IPS-NIHi7 (cell line): ENCODE results near the gene TMPRSS11E.
A peak's percentile ranks its signal among the peaks of the same experiment; 100 is the strongest.
"Not testable (repeated sequence)": the region's sequence is repeated elsewhere in the genome, so short reads cannot be mapped to it uniquely, and the experiment has no call there.

Source experiments
- DNase-seq: peaks from one replicate; pipeline ENCODE4 v3.0.0; 2012; ENCODE audit warnings: mixed read lengths; ENCODE audit errors: extremely low spot score

TMPRSS11E gene, protein sequence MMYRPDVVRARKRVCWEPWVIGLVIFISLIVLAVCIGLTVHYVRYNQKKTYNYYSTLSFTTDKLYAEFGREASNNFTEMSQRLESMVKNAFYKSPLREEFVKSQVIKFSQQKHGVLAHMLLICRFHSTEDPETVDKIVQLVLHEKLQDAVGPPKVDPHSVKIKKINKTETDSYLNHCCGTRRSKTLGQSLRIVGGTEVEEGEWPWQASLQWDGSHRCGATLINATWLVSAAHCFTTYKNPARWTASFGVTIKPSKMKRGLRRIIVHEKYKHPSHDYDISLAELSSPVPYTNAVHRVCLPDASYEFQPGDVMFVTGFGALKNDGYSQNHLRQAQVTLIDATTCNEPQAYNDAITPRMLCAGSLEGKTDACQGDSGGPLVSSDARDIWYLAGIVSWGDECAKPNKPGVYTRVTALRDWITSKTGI

DNA sequence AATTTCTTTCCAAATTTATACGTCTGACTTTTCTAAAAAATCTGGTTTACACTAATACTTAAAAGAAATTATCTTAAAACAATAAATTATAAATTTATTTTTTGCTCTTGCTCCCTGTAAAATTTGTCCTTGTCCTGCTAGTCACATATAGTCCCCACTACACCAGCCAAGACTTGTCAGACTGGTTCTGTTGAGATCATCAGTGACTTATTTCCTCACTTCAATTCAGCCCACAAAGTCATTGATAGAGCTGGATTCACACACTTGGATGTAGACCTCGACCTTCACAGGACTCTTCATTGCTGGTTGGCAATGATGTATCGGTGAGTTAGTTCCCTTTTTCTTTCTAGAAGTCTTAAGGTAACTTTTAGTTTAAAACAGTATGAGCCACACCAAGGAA is at the start of gene TMPRSS11E:
TMPRSS11E (plus strand) TSS at position 263 of the 400 bp plus-strand sequence; CDS start at position 313, 50 bp downstream.
- no peak for DNase-seq

DNA sequence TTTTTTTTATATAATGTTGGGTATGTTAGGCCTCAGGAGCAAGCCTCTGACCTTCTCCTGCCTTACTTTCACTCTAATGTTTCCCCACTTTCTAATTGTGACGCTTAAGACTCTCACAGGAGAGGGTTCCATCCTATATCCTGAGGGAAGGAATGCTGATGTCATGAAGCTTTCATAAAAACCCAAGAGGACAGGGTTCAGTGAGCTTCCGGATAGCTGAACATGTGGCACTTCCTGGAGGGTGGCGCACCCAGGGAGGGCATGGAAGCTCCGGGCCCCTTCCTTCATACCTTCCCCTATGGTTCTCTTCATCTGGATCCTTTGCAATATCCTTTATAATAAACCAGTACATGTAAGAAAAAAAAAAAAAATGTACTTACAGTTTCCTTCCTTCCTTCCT is 48.0 kb upstream of the TMPRSS11E start:
- no peak for DNase-seq

DNA sequence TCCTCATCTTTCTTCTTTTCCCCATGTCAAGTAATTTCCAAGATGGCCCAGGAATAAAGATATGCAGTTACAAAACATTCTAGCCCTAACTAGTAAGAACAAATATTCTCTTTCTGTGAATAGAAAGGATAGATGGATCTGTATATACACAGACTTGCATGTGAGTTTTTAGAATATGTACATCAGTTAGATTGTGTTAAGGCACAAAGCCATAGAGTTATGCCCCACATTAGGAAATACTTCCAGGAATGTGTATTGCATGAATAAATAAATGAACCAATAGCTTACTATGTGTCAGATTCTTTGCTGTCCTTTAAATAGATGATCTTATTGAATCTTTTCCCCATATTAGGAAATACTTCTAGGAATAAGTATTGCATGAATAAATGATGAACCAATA is 46.0 kb upstream of the TMPRSS11E start:
- no peak for DNase-seq

DNA sequence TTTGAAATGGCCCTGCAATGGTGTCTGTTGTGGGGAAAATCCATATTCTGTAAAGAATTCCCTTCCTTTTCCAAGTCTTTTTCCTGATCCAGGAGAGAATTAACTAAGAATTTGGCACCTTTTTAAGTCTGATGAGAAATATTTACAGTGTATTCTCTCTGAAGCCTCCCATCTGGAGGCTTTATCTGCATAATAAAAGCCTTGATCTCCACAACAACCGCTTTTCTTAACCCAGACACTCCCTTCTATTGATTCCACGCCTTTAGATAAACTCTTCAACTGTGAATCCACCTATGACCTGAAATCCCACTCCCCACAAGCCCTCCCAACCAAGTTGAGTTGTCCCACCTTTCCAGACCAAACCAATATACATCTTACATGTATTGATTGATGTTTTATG is 43.1 kb upstream of the TMPRSS11E start:
- DNase-seq = peak; percentile 30

DNA sequence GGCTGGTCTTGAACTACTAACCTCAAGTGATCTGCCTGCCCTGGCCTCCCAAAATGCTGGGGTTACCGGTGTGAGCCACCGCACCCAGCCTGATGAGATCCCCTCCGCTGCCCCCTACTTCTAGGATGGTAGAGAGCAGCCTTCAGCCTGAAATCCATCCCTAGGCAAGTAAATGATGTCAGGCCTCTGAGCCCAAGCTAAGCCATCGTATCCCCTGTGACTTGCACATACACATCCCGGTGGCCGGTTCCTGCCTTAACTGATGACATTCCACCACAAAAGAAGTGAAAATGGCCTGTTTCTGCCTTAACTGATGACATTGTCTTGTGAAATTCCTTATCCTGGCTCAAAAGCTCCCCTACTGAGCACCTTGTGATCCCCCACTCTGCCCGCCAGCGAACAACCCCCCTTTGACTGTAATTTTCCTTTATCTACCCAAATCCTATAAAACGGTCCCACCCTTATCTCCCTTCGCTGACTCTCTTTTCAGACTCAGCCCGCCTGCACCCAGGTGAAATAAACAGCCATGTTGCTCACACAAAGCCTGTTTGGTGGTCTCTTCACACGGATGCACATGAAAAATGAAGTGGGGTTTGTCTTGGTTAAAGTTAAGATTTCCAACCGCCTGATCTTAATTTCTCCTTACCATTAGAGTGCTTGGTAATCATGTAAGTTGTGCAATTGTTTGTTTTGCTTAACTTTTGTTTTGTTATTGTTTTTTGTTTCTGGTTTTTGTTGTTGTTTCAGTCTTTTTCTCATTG is 41.4 kb upstream of the TMPRSS11E start:
- DNase-seq = peak; percentile 38

DNA sequence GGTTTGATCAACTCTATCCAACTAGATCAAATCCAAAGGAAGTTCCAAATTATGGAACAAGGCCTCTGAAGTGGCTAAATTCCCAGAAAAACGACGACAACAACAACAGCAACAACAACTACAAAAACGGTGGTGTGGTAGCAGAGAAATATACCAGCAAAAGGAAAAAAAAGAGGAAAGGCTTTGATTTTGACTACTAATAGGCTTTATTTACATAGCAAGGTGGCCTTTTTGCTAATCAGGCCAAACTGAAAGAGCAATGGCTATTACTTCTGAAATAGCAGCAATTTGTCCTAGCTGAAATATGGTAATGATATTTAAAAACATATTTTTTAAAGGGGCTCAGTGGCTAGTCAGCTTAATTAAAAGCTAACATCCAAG is 40.8 kb upstream of the TMPRSS11E start:
- no peak for DNase-seq

DNA sequence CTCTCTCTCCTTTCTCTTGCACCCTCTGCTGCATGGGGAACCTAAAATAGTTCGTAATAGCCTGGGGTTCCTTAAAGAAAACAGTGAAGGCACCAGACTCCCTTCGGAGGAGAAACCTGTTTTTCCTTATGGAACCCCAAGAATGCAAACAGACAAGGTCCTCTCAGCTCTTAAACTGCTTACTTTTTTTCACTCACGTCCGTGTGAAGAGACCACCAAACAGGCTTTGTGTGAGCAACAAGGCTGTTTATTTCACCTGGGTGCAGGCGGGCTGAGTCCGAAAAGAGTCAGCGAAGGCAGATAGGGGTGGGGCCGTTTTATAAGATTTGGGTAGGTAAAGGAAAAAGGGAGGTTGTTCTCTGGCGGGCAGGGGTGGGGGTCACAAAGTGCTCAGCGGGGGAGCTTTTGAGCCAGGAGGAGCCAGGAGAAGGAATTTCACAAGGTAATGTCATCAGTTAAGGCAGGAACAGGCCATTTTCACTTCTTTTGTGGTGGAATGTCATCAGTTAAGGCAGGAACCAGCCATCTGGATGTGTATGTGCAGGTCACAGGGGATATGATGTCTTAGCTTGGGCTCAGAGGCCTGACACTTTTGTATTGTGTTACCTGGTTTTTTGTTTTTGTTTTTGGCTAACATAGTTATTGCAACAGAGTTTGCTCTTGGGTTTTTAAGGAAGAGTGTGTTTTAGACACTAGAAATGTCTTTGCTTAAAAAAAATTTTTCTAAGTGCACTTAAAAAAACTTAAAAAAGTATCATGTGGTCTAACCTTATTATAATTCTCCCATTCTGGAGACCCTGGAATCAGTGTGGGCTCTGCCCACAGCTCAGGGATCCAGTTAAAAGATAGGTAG is 40.0 kb upstream of the TMPRSS11E start:
- DNase-seq = not testable (repeated sequence)

DNA sequence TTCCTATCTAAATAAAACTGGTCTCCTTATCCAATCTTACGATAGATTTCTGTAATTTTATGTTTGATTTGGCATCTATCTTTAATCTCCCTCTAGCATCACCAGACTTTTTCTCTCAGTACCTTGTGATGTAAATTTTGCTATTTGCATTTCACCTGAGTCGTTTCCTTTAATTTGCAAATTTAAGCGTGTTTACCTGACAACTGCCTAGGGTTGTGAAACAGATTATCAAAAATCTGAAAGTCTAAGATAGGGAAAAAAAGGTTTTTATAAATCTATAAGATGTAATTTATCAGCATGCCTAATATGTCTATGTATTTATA is 39.4 kb upstream of the TMPRSS11E start:
- no peak for DNase-seq

DNA sequence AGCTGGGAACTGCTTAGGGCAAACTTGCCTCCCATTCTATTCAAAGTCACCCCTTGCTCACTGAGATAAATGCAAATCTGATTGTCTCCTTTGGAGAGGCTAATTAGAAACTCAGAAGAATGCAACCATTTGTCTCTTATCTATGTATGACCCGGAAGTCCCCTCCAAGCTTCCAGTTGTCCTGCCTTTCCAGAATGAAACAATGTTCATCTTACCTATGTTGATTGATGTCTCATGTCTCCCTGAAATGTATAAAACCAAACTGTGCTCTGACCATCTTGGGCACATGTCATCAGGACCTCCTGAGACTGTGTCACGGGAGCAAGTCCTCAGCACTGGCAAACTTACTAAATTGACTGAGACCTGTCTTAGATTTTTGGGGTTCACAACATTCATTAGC is 37.1 kb upstream of the TMPRSS11E start:
- DNase-seq = no peak

DNA sequence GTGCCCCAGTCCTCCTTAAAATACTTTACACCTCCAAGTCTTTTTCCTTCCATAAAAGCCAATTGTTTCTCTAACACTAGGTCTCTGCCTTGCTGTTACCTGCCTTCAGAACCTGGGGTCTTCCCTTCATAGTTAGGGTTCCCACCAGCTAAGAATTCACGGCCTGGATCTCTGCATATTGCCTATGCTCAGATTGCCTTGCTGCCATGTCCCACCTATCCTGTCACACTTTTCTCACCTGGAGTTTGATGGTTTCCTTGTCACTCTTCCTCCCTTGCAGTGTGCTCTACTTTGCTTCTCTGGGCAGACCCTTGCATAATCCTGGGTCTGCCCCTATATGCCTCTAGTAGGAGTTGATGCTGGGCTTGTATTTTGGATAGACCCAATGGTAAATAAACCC is 36.6 kb upstream of the TMPRSS11E start:
- DNase-seq = no peak

DNA sequence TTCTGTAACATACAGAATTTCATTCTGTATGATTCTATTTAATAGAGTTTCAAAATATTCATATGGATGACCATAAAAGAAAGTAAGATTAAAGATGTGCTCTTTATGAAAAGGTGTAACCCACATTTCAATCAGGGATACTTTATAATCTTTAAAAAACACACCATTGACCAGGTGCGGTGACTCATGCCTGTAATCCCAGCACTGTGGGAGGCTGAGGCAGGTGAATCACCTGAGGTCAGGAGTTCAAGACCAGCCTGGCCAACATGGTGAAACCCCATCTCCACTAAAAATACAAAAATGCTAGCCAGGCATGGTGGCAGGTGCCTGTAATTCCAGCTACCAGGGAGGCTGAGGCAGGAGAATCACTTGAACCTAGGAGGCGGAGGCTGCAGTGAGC is 35.2 kb upstream of the TMPRSS11E start:
- not testable (repeated sequence) for DNase-seq

DNA sequence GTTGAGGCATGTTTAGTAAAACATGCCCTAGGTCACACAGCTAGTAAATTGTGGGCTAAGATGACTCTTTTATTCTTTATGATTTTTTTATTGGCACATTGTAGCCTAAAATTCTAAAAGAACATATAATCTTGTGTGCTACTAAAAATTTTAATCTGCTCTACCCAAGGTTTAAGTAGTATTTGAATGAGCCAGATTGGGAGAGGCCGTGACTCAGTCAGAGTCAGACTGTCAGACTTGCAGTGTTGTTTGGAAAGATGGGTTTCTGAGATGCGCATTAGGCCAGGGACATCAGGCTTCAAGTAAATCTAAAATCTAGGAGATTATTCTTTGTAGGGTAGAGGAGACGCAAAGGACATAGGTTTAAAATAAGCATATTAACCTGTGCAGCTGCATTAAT is 30.7 kb upstream of the TMPRSS11E start:
- DNase-seq = no peak

DNA sequence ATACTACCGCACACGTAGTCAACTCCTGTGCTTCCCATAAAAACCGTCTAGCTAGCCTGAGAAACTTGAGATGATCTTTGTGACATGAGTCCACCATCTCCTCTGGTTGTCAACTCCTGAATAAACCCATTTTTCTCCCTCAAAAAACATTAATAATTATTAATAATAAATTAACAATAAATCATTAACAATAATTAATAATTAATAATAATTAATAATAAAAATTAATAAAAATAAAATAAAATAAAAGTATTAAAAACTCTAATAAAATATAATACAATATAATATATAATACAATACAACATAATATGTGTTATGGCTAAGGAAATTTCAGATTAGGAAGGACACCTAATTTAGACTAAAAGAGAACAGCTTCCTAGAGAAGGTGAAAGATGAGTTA is 20.7 kb upstream of the TMPRSS11E start:
- DNase-seq = no peak

DNA sequence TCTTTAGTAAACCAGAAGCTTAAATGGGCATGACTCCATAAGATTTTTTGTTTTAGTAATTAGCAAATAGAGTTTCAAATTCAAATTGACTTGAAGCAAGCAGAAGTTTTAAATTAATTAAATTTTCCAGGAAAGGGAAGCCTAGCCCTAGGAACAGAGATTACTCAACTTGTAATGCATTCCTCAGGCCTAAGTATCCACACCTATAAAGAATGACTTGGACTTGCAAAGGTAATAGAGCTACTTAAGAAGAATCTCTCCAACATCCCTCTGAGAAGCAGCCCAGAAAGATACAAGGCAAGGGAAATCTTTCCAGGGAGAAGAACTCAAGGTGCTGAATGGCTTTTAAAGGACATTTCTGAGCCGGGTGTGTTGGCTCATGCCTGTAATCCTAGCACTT is 16.9 kb upstream of the TMPRSS11E start:
- no peak for DNase-seq

DNA sequence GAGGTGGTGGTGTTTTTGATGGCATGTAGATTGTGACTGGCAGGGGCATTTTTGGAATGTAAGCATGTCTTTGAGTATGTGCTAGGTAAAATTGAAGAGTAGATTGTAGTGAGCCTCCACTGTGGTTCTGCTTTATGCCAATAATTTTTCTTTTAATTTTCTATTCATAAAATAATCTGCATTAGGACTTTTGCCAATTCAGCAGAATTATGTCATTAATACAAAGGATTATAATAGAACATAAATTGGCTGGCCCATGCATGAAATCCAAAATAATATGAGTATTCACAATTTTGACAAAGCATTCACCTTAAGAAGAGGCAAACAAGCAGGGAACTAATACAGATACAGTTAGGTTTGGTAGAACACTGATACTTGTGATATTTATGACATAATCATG is 14.9 kb upstream of the TMPRSS11E start:
- DNase-seq = no peak

DNA sequence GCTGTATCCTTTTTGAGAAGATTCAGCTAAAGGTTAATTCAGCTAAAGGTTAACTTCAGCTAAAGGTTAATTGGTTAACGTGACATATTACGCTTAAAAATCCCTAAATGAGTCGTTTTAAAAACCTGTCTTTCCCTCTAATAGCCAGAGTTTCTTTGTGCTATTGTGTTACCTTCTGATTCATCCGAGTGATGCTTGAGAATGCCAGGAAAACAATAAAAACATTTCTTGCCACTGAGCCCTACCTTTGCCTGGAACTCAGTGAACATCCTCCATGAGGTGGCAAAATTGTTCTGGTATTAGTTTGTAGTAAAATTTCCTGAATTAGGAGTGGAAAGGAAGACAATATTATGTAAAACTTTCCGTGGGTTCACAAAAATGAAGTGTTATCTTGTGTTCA is 13.7 kb upstream of the TMPRSS11E start:
- DNase-seq = no peak

DNA sequence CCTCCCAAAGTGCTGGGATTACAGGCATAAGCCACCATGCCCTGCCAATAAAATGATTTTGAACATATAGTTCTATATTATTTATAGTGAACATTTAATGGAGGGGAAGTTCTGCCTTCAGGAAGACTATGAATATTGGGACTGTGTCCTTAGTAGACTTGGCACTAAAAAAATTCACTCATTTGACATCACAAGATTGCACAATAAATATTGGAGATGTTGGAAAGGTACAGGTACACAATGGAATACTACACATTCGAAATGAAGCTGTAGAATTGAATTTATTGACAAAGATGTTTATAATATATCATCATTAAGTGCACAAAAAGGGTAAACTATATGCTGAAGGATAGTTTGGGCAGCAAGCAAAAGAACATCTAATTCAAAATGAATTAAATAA is 13.0 kb upstream of the TMPRSS11E start:
- DNase-seq = no peak

DNA sequence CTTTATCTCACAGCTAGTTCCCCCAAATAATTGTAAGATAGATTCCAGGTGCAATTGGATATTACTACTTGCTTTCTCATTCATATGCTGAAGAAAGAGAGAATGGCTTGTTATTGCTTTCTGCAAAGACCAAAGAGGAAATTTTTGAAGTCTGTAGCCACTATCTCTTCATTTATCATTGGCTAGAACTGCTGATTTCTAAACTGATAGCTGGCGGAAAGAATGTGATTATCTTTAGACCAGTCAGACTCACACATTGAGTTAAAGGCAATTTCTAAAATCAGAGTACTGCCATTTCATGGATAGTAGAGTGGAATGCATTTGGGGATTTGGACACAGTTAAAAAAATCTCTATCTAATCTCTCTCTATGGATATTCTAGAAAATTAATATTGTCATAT is 12.4 kb upstream of the TMPRSS11E start:
- DNase-seq = no peak

DNA sequence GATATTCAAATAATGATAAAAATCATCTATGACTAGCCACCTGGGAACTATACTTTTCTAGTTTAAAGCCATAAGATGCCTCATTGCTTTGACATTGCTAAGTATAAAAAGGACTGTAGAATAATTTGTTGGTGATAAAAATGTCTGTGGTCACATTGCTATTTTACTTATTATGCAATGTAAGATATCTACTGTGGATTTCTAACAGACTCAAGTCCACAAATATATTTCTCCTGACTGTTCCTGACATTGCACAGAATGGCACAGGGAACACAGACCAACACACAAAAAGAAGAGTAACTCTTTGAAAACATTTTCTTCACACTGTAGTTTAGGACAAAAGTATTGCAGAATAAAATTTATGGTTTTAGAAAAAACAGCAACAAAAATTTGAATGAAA is 2.2 kb upstream of the TMPRSS11E start:
- no peak for DNase-seq

DNA sequence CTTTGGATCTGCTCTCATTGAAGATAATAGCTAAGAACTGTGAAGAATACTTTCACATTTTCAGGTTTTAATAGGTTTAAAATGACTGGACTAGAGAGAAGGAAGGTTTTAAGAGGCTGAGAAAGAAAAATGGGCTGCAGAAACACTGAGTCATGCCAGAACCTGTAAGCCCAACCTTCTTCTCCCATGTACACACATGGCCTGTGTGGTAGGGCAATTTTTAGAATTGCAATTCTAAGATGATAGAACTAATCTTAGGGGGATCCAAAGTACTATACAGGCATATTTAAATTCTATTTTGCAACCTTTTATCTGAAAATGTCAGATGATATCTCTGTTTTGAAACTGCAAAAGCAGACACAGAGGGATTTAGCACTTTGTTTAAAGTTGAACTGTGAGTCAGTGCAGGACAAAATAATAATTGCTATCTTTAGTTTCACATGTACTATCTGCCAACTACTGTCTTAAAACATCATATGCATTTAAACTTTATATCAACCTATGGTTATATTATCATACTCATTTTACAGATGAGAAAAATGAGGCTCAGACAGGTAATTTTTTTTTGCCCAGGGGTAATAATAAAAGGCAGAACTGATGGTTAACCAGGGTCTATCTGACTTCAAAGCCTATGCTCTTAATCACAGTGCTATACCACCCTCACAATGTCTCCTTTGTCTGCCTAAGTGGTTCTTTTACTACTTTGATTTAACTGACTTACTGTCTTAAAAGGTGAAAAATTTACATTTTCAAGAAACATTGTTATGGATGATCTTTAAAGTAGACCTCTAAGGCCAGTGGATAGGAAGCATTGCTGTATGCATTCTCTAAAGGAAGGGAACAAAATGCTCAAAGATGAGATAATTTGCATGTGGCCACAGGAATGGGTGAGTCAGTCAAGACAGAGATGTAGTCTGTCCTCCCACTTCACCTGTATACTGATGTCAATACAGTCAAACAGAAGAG is 4.3 kb downstream of the TMPRSS11E start:
- DNase-seq = peak; percentile 19

DNA sequence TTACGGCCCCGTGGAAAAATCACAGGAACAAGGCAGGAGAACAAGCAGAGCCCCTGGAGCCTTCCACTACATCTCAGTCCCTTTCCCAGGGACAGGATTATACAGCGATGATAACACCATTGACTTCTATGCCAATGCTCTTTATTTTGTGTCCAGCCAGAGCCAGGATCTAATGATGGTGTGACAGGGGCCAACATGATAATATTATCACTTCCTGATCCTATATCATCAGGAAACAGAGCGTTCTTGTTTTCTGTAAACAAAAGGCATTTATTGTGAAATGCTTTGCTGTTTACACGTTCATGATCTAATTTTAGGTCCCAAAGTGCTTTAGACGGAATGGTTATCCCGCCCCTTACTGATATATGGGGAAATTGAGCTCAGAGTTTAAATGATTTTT is 12.8 kb downstream of the TMPRSS11E start:
- DNase-seq = no peak
